K562 (cell line): ENCODE results near the gene NOL8. TPM values are rescaled to one million over a fixed set of nuclear protein-coding genes. Genes with fewer than 3 reads are reported as not detected.

Source experiments
- ARID2 ChIP-seq: fragments of 450-650 bp; IDR thresholded peaks from 2 replicates; pipeline ENCODE4 v1.6.1; 2017; ENCODE audit warnings: antibody characterized with exemption, mild to moderate bottlenecking
- ATF1 ChIP-seq, 2 experiments: fragments of 450-650 bp in 1 of 2; IDR thresholded peaks; 2 replicates each; pipeline ENCODE4 v1.6.1; 2016; ENCODE audit warnings: missing compliant biosample characterization in 1 of 2, missing genetic modification characterization in 1 of 2
- BDP1 ChIP-seq: IDR thresholded peaks from 3 replicates; pipeline ENCODE4 v1.6.1; 2011; ENCODE audit not compliant: insufficient read length, insufficient read depth
- CBX3 ChIP-seq, 2 experiments: IDR thresholded peaks; 1 replicate in 1 of 2; 2 replicates in 1 of 2; pipeline ENCODE4 v1.6.1; 2012; ENCODE audit warnings: inconsistent platforms in 2 of 2, low read length in 2 of 2, borderline replicate concordance in 1 of 2, control low read depth in 1 of 2
- DACH1 ChIP-seq: fragments of 450-650 bp; IDR thresholded peaks from 2 replicates; pipeline ENCODE4 v1.6.1; 2018; ENCODE audit not compliant: partially characterized antibody
- E4F1 ChIP-seq: fragments of 250-450 bp; sonication (Bioruptor Pico); IDR thresholded peaks from 2 replicates; pipeline ENCODE4 v1.5.0; 2021; ENCODE audit warnings: mild to moderate bottlenecking, borderline replicate concordance
- EGR1 ChIP-seq: fragments of 450-650 bp; conservative IDR thresholded peaks from 2 replicates; pipeline ENCODE4 v1.6.1; 2017; ENCODE audit warnings: mild to moderate bottlenecking
- FOXK2 ChIP-seq, 2 experiments: fragments of 450-650 bp; IDR thresholded peaks in 1 of 2; conservative IDR thresholded peaks in 1 of 2; 2 replicates each; pipeline ENCODE4 v1.6.1; 2016; ENCODE audit warnings: low read depth in 2 of 2, mild to moderate bottlenecking in 1 of 2
- HES1 ChIP-seq: fragments of 450-650 bp; IDR thresholded peaks from 2 replicates; pipeline ENCODE4 v1.6.1; 2016; ENCODE audit warnings: low read depth, mild to moderate bottlenecking, moderate library complexity
- HMGN3 ChIP-seq: IDR thresholded peaks from 2 replicates; pipeline ENCODE4 v1.6.1; 2011; ENCODE audit warnings: borderline replicate concordance, low read depth, mild to moderate bottlenecking, mixed read lengths, low read length; ENCODE audit not compliant: insufficient read length; ENCODE audit errors: extremely low read depth
- NR3C1 ChIP-seq: sonication (generic); formaldehyde crosslinking; IDR thresholded peaks from 2 replicates; pipeline ENCODE4 v1.8.1; 2022; ENCODE audit warnings: missing genetic modification reagents
- POLR2AphosphoS5 ChIP-seq: IDR thresholded peaks from 2 replicates; pipeline ENCODE4 v1.6.1; 2011; ENCODE audit warnings: mild to moderate bottlenecking, low read depth, low read length, moderate library complexity; ENCODE audit not compliant: control insufficient read depth, insufficient read depth
- POLR2B ChIP-seq: fragments of 450-650 bp; IDR thresholded peaks from 2 replicates; pipeline ENCODE4 v1.6.1; 2018; ENCODE audit warnings: low read depth; ENCODE audit not compliant: partially characterized antibody
- RBM14 ChIP-seq: fragments of 200-400 bp; formaldehyde crosslinking; IDR thresholded peaks from 2 replicates; pipeline ENCODE4 v1.6.1; 2018; ENCODE audit warnings: low read depth, mild to moderate bottlenecking, low read length, moderate library complexity, borderline replicate concordance; ENCODE audit not compliant: insufficient read depth
- SUPT5H ChIP-seq: fragments of 450-650 bp; IDR thresholded peaks from 2 replicates; pipeline ENCODE4 v1.6.1; 2016
- TFAM ChIP-seq: fragments of 250-450 bp; sonication (Bioruptor Pico); conservative IDR thresholded peaks from 2 replicates; pipeline ENCODE4 v1.5.0; 2021; ENCODE audit warnings: mild to moderate bottlenecking, moderate library complexity
- ZNF140 ChIP-seq: fragments of 250-450 bp; sonication (Bioruptor Pico); IDR thresholded peaks from 2 replicates; pipeline ENCODE4 v1.8.0; 2021; ENCODE audit warnings: moderate library complexity, mild to moderate bottlenecking, inconsistent platforms
- polyA plus RNA-seq, 8 experiments: library from polyadenylated mRNA; depleted of rRNA in 4 of 8; stranded (reverse) in 5 of 8; unstranded in 3 of 8; fragments of >200 nt; fragmentation: Nextera tagmentation in 2 of 8; fragmentation: Illumina TruSeq in 1 of 8; extraction: Ambion mirVana in 2 of 8; extraction: Trizol in 1 of 8; gene quantifications; 2 replicates each; pipeline versions ENCODE4 v1.2.1 to v1.2.3, GENCODE V29; 2011 to 2014; ENCODE audit warnings: inconsistent platforms in 1 of 8, missing spikeins in 1 of 8
- total RNA-seq, 7 experiments: library from RNA; depleted of rRNA in 6 of 7; stranded (reverse); fragments of >200 nt in 6 of 7; fragmentation: Illumina TruSeq in 2 of 7; extraction: Trizol in 2 of 7; gene quantifications; 2 replicates each; pipeline versions ENCODE4 v1.2.1 to v1.2.3, GENCODE V29; 2011 to 2021; ENCODE audit warnings: low replicate concordance in 1 of 7

The NOL8 gene
- total and polyA plus RNA-seq, 9 of the 15 experiments (the other 6 are each of a cell fraction or from before 2014, with no cell fraction given) = 51.3 to 91.5 (median 58.7) TPM

- no peak for TF ChIP-seq HES1
- TF ChIP-seq DACH1 = no peak
- TF ChIP-seq RBM14 = no peak
- 0 out of 2 replicates have a peak, but pooled peaks have one; percentile 39 for TF ChIP-seq POLR2AphosphoS5
- TF ChIP-seq HMGN3 = no peak
- no peak for TF ChIP-seq EGR1
- no peak for TF ChIP-seq CBX3 (IDR thresholded peaks at IDR 0.05; ENCODE audit: borderline replicate concordance in 1 of 2, low read length in 2 of 2)
- TF ChIP-seq ARID2 = no peak
- no peak for TF ChIP-seq NR3C1 (CRISPR knock-in tag)
- no peak for TF ChIP-seq BDP1
- no peak for TF ChIP-seq TFAM (CRISPR knock-in tag)
- TF ChIP-seq FOXK2 (conservative IDR thresholded peaks at IDR 0.05 in 1 of 2, IDR thresholded peaks at IDR 0.05 in 1 of 2; ENCODE audit: low read depth in 2 of 2) = no peak
- no peak for TF ChIP-seq ATF1 (CRISPR knock-in tag; IDR thresholded peaks at IDR 0.05)
- no peak for TF ChIP-seq ATF1 (tag; IDR thresholded peaks at IDR 0.05)
- TF ChIP-seq ZNF140 = no peak
- peak; percentile 40; the same call in 1 of the 2 replicates for TF ChIP-seq SUPT5H
- TF ChIP-seq POLR2B = peak; percentile 35
- TF ChIP-seq E4F1 (CRISPR knock-in tag) = no peak
These were observed 48.7 kb downstream of the NOL8 start (continued) for GRCh38 chr9:92276331-92277032.
